RWPE2 (cell line): ENCODE measurements around the gene CREB3L2.

Source experiments
- ATAC-seq: fragments of 200-7000 bp; cut with Tn5 transposase; 3 replicates; pipeline ENCODE4 v1.9.1; 2021; ENCODE audit warnings: low read depth
- DNase-seq: peaks from one replicate; pipeline ENCODE4 v3.0.0-alpha.2; 2020; ENCODE audit warnings: low spot score
- H3K27ac ChIP-seq: fragments of 450-650 bp; 2 replicates; pipeline ENCODE4 v1.5.1; 2017; ENCODE audit warnings: mild to moderate bottlenecking; ENCODE audit not compliant: poor library complexity, severe bottlenecking
- H3K27me3 ChIP-seq: fragments of 250-450 bp; sonication (Bioruptor Pico); 2 replicates; pipeline ENCODE4 v1.5.1; 2021; ENCODE audit warnings: mild to moderate bottlenecking, moderate library complexity; ENCODE audit not compliant: insufficient read depth, poor library complexity, severe bottlenecking
- H3K36me3 ChIP-seq: fragments of 250-450 bp; sonication (Bioruptor Pico); 2 replicates; pipeline ENCODE4 v1.5.1; 2020; ENCODE audit warnings: low read depth, mild to moderate bottlenecking, moderate library complexity
- H3K4me1 ChIP-seq: fragments of 250-450 bp; sonication (Bioruptor Pico); 2 replicates; pipeline ENCODE4 v1.5.1; 2021; ENCODE audit warnings: mild to moderate bottlenecking, moderate library complexity; ENCODE audit not compliant: insufficient read depth, poor library complexity, severe bottlenecking
- H3K4me3 ChIP-seq: fragments of 250-450 bp; sonication (Bioruptor Pico); 2 replicates; pipeline ENCODE4 v1.5.1; 2021; ENCODE audit warnings: mild to moderate bottlenecking, moderate library complexity; ENCODE audit not compliant: severe bottlenecking
- H3K9me3 ChIP-seq: fragments of 250-450 bp; sonication (Bioruptor Pico); 2 replicates; pipeline ENCODE4 v1.5.1; 2021; ENCODE audit warnings: mild to moderate bottlenecking, moderate library complexity; ENCODE audit not compliant: severe bottlenecking
- TF ChIP-seq, protein P1 (sequence below): fragments of 450-650 bp; IDR thresholded peaks from one replicate; pipeline ENCODE4 v1.5.1; 2017; ENCODE audit warnings: mild to moderate bottlenecking, moderate library complexity; ENCODE audit not compliant: poor library complexity, severe bottlenecking

The CREB3L2 gene

DNA sequence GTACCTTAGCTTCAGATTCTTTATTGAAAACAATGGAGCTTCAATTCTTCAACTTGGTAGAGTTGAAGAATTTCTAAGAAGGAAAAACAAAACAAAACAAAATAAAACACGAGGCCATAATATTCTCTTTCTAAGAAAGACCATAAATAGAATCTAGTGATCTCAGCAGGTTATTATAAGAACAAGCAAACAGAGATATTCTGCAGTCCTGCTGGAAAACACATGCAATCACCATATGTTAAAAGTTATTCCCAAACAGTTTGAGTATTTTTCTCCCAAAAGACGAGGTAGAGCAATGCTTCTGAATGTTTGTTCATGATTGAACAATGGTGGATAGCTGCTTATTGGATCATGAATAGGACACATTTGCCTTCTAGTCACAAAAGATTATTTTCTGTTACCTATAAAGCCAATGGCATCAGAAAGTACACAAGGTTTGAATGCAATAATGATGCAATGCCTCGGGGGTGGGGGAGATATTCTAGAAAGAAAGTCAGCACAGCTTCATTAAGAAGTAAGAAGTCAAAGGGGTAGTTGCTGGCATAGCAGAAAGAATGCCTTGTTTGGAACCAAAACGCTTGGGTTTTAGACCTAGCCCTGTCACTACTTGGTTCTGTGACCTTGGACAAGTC is 59.3 kb downstream of the CREB3L2 start:
- DNase-seq (no peak), ATAC-seq (no peak)
- TF ChIP-seq, protein P1, sequence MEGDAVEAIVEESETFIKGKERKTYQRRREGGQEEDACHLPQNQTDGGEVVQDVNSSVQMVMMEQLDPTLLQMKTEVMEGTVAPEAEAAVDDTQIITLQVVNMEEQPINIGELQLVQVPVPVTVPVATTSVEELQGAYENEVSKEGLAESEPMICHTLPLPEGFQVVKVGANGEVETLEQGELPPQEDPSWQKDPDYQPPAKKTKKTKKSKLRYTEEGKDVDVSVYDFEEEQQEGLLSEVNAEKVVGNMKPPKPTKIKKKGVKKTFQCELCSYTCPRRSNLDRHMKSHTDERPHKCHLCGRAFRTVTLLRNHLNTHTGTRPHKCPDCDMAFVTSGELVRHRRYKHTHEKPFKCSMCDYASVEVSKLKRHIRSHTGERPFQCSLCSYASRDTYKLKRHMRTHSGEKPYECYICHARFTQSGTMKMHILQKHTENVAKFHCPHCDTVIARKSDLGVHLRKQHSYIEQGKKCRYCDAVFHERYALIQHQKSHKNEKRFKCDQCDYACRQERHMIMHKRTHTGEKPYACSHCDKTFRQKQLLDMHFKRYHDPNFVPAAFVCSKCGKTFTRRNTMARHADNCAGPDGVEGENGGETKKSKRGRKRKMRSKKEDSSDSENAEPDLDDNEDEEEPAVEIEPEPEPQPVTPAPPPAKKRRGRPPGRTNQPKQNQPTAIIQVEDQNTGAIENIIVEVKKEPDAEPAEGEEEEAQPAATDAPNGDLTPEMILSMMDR = no peak
- Histone ChIP-seq H3K4me1 (no peaks in the 10 kb centered on the region), H3K36me3 (0 out of 2 replicates have a peak, but pooled peaks cover 7% of the 10 kb centered on the region), H3K27ac (no peak overlapping the region), H3K4me3 (no peak overlapping the region), H3K9me3 (no peaks in the 10 kb centered on the region), H3K27me3 (no peaks in the 10 kb centered on the region)

DNA sequence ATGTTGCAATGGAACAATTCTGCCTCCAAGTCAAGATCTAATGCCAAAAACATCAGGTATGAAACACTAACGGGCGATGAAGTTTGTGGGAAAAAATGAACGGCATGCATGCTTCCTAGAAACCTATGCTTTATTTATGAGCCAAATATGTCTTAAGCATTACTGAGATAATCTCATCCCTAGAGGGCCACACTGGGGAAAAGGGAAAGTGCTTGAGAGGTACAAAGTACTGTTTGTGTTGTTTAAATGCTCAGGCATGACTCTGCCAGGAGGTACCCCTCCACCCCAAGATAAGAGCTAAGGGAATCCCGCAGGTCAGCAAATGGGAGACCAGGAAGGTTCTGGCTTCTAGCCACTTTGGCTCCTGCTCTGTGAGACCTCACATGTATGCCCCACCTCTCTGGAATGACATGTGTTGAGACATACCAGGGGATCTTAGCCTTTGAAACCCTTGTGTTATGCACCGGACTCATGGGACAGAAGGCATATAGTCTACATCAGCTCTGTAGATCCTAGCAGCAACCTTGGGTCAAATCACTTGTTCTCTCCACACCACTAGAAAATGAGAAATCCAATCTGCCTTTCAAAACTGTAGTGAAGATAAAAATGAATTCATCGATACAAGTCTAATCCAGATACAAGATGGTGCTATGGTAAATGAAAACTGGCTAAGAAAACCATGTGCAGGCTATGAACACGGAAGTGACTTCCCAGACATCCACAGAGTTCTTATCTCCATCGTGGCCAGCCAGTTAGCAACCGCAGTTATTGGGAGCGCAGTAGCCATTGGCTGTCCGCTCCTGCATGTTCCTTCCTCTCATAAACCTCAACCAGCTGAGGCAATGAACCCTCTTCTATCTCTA is 61.0 kb downstream of the CREB3L2 start:
- TF ChIP-seq, protein P1 = no peak
- Histone ChIP-seq H3K4me3 (no peak overlapping the region), H3K9me3 (no peaks in the 10 kb centered on the region), H3K27ac (no peak overlapping the region), H3K27me3 (no peaks in the 10 kb centered on the region), H3K4me1 (peaks cover 11% of the 10 kb centered on the region), H3K36me3 (0 out of 2 replicates have a peak, but pooled peaks cover 7% of the 10 kb centered on the region)
- no peak for ATAC-seq
- DNase-seq = no peak

DNA sequence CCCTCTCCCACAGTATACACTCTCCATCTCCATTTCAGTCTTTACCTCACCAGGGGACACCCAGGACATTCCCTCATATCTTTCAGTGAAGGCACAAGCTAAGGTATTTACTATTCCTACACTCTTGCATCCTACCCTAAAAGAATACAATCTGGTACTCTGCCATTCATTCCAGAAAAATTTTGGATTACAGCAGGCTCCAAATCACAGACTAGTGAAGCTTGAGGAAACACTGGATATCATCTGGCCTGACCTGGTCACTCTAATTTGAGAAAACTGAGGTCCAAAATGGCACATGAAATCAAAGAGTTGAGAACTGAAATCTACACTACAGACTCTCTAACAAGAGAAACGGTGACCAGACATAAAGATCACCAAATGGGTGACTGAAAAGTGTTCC is 61.7 kb downstream of the CREB3L2 start:
- H3K4me1 ChIP-seq = peaks cover 17% of the 10 kb centered on the region

DNA sequence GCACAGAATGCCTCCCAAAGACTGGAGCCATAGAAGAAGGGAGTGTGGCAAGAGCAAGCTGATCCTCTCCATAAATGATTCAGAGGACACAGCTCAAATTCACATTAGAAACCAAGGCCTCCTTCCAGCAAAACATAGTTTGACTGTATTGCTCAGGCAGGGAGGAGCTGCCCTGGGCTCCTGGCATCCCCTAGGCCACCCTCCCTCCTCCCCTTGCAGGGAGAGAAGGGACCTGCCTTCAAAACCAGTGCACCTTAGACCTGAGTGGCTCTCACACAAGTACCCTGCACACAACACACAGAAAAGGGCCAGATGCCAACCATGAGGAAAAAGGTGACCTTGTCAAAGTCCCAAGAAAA is 64.7 kb downstream of the CREB3L2 start:
- no peak overlapping the region for H3K4me3 ChIP-seq
- H3K36me3 ChIP-seq = peaks cover 3% of the 10 kb centered on the region; the same call in 1 of the 2 replicates
- peak overlapping the region; percentile 78 for H3K27ac ChIP-seq
- ATAC-seq (peak; percentile 59), DNase-seq (no peak)
- TF ChIP-seq, protein P1 = no peak
- H3K9me3 ChIP-seq = no peaks in the 10 kb centered on the region
- H3K4me1 ChIP-seq = peaks cover 46% of the 10 kb centered on the region
- H3K27me3 ChIP-seq = no peaks in the 10 kb centered on the region

More for the DNA sequence above, 61.7 kb downstream of the CREB3L2 start:
- Histone ChIP-seq H3K4me3 (no peak overlapping the region), H3K9me3 (no peaks in the 10 kb centered on the region), H3K27ac (no peak overlapping the region), H3K36me3 (peaks cover 7% of the 10 kb centered on the region; the same call in 1 of the 2 replicates), H3K27me3 (no peaks in the 10 kb centered on the region)
- TF ChIP-seq, protein P1 = no peak
- ATAC-seq = no peak
- no peak for DNase-seq
